GM23248 (cell line): Measurements from ENCODE around the gene TNPO3.

Source experiments
- EZH2 ChIP-seq: fragments of 200-600 bp; sonication (generic); IDR thresholded peaks from 2 replicates; pipeline ENCODE4 v1.6.1; 2018; ENCODE audit warnings: antibody characterized with exemption, mild to moderate bottlenecking; ENCODE audit not compliant: insufficient read depth, poor library complexity, severe bottlenecking
- EZH2phosphoT487 ChIP-seq: fragments of 200-600 bp; sonication (generic); IDR thresholded peaks from 2 replicates; pipeline ENCODE4 v1.6.1; 2018; ENCODE audit warnings: antibody characterized with exemption, moderate library complexity, mild to moderate bottlenecking, low read depth; ENCODE audit not compliant: insufficient read depth

DNA sequence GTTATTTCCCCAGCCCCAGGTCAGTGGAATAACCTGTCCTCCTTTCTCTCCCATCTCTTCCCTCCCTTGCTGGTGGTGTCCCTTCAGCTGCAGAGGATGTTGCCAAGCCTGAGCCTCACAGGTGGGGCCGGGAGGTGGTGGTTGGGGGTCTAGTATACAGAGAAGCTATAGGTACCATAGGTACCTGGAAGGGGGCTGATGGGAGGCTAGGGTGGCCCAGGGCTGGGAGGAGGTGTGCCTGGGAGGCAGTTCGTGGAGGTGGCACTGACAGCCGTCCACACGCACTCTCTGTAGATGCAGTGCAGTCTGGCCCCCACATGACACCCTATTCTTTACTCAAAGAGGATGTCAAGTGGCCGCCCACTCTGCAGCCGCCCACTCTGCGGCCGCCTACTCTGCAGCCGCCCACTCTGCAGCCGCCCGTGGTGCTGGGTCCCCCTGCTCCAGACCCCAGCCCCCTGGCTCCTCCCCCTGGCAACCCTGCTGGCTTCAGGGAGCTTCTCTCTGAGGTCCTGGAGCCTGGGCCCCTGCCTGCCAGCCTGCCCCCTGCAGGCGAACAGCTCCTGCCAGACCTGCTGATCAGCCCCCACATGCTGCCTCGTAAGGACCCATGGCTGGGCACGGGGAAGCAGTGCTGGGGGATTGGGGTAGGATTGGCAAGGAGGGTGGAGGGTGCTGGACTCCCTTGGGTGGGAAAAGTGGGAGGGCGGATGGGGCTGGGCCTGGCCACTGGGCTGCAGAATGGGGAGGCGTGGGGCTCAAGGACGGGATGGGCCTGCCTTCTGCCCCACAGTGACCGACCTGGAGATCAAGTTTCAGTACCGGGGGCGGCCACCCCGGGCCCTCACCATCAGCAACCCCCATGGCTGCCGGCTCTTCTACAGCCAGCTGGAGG lies 107.7 kb downstream of the TNPO3 start:
- TF ChIP-seq EZH2 (no peak), EZH2phosphoT487 (no peak)
